HS-5 (cell line): Measurements from ENCODE around the gene IMPA2.
"Not testable (repeated sequence)": the region's sequence is repeated elsewhere in the genome, so short reads cannot be mapped to it uniquely, and the experiment has no call there.

Experiments
- DNase-seq: peaks from one replicate; pipeline ENCODE4 v3.0.0-alpha.2; 2012; ENCODE audit warnings: low read depth

IMPA2 gene

GRCh38 chr18:11962597-11962996 lies 18.7 kb upstream of the IMPA2 start:
- DNase-seq: no peak

- DNase-seq: no peak
Observed at GRCh38 chr18:11963991-11964484, 17.3 kb upstream of the IMPA2 start.

- no peak for DNase-seq
Observed at GRCh38 chr18:11969904-11970835, 11.1 kb upstream of the IMPA2 start.

GRCh38 chr18:11970836-11971226 lies 10.5 kb upstream of the IMPA2 start:
- DNase-seq: not testable (repeated sequence)

- no peak for DNase-seq
Observed at GRCh38 chr18:11972371-11973174, 8.7 kb upstream of the IMPA2 start.

GRCh38 chr18:11974741-11975325 lies 6.5 kb upstream of the IMPA2 start:
- DNase-seq: no peak

GRCh38 chr18:11975723-11976122 lies 5.6 kb upstream of the IMPA2 start:
- DNase-seq: no peak

GRCh38 chr18:11976315-11977152 lies 4.8 kb upstream of the IMPA2 start:
- DNase-seq: no peak

GRCh38 chr18:11977153-11977466 lies 4.2 kb upstream of the IMPA2 start:
- DNase-seq: no peak

- DNase-seq: no peak
Observed at GRCh38 chr18:11978956-11979355, 2.4 kb upstream of the IMPA2 start.

- no peak for DNase-seq
Observed at GRCh38 chr18:11980163-11980493, 1.2 kb upstream of the IMPA2 start.

- peak; percentile 80 for DNase-seq
Observed at GRCh38 chr18:11980494-11981191, 664 bp upstream of the IMPA2 start.

GRCh38 chr18:11981543-11982366 lies 448 bp downstream of the IMPA2 start:
- DNase-seq: no peak

GRCh38 chr18:11982981-11983380 lies 1.7 kb downstream of the IMPA2 start:
- DNase-seq: no peak

- DNase-seq: no peak
Observed at GRCh38 chr18:11983592-11983991, 2.3 kb downstream of the IMPA2 start.

GRCh38 chr18:11984091-11984490 lies 2.8 kb downstream of the IMPA2 start:
- no peak for DNase-seq

GRCh38 chr18:11985586-11985985 lies 4.3 kb downstream of the IMPA2 start:
- no peak for DNase-seq

- no peak for DNase-seq
Observed at GRCh38 chr18:11986061-11986460, 4.8 kb downstream of the IMPA2 start.

- DNase-seq: no peak
Observed at GRCh38 chr18:11987527-11987926, 6.2 kb downstream of the IMPA2 start.

GRCh38 chr18:11989174-11989573 lies 7.9 kb downstream of the IMPA2 start:
- no peak for DNase-seq
